Colonic mucosa (tissue), 4 donors: ENCODE results near the gene SURF6. TPM values are rescaled to one million over a fixed set of nuclear protein-coding genes. Genes with fewer than 3 reads are reported as not detected.

Experiments used
- DNase-seq: peaks from one replicate; pipeline ENCODE4 v3.0.0-alpha.2; 2020
- H3K27ac ChIP-seq: fragments of 200-600 bp; one replicate; pipeline ENCODE4 v1.8.0; 2021
- H3K27me3 ChIP-seq: fragments of 200-600 bp; one replicate; pipeline ENCODE4 v1.8.0; 2021
- H3K36me3 ChIP-seq: fragments of 200-600 bp; one replicate; pipeline ENCODE4 v1.8.0; 2021
- H3K4me1 ChIP-seq: fragments of 200-600 bp; one replicate; pipeline ENCODE4 v1.8.0; 2021; ENCODE audit warnings: mild to moderate bottlenecking
- H3K4me3 ChIP-seq: fragments of 200-600 bp; one replicate; pipeline ENCODE4 v1.8.0; 2021
- H3K9ac ChIP-seq, 2 donors: one replicate each; pipeline ENCODE4 v1.7.0; 2013; ENCODE audit warnings: control low read depth in 2 of 2, low read depth in 2 of 2, low read length in 2 of 2
- H3K9me3 ChIP-seq: fragments of 200-600 bp; one replicate; pipeline ENCODE4 v1.8.0; 2021
- intact Hi-C: fragments of 100-400 bp; cut with DNase I; formaldehyde crosslinking; loops from one replicate; pipeline ENCODE4 v1.14.1; 2022
- total RNA-seq, 2 donors: library from RNA; stranded (reverse); fragmentation: NEBNext Ultra II Directional in 1 of 2; extraction: Animal tissue kit (Norgen Biotek cat#: 25700) in 1 of 2; gene quantifications; one replicate each; pipeline ENCODE4 v1.2.1, GENCODE V29; 2021
- TF ChIP-seq, protein P1 (sequence below): fragments of 200-600 bp; IDR thresholded peaks from one replicate; pipeline ENCODE4 v1.8.0; 2022; ENCODE audit warnings: antibody characterized with exemption, mild to moderate bottlenecking
- donor health status: healthy.
- donor health status: DM: no; HTN: no; CAD: no.
- donor health status: DM: no; HTN: no; CAD: no.

The SURF6 gene
- total RNA-seq, 2 donors from 2014 or later: 16.0 to 41.2 TPM

DNA sequence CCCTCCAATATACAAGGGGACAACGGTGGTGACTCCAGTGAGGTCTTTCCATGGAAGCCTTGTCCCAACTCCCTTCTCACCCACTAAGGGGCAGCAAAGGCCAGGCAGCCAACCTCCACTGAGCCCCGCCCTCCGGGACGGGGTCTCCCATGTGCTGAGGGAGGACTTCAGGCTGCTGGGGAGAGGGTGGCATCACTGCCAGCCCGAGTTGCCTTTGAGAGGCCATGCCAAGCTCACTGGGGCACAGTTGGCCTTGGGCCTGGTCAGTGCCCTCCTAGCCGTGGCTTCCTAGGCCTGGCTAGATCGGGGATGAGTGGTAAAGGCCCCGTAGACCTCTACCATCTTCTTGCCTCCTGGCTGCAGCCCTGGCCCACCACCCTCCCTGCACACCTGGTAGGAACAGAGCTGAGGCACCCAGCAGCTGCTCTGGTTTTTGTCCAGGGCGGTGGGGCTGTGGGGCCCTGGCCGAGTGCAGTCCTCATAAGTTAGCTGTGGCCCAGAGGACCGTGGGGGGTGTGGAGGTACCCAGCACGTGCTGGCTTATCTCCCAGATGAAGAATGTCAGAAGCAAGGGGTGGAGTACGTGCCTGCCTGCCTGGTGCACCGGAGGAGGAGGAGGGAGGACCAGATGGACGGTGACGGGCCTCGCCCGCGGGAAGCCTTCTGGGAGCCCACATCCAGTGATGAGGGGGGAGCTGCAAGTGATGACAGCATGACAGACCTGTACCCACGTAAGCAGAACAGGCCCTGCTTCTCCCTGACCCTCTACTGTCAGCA lies 23.6 kb upstream of the SURF6 start:
- peaks cover 15% of the 10 kb centered on the region for H3K4me1 ChIP-seq
- peaks cover 14% of the 10 kb centered on the region for H3K36me3 ChIP-seq
- intact Hi-C loops: no loop called here
- H3K27me3 ChIP-seq: no peaks in the 10 kb centered on the region
- no peak overlapping the region for H3K27ac ChIP-seq
- H3K9me3 ChIP-seq: no peaks in the 10 kb centered on the region
- H3K9ac ChIP-seq: no peak overlapping the region
- DNase-seq: no peak
- TF ChIP-seq, protein P1, sequence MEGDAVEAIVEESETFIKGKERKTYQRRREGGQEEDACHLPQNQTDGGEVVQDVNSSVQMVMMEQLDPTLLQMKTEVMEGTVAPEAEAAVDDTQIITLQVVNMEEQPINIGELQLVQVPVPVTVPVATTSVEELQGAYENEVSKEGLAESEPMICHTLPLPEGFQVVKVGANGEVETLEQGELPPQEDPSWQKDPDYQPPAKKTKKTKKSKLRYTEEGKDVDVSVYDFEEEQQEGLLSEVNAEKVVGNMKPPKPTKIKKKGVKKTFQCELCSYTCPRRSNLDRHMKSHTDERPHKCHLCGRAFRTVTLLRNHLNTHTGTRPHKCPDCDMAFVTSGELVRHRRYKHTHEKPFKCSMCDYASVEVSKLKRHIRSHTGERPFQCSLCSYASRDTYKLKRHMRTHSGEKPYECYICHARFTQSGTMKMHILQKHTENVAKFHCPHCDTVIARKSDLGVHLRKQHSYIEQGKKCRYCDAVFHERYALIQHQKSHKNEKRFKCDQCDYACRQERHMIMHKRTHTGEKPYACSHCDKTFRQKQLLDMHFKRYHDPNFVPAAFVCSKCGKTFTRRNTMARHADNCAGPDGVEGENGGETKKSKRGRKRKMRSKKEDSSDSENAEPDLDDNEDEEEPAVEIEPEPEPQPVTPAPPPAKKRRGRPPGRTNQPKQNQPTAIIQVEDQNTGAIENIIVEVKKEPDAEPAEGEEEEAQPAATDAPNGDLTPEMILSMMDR: no peak
- no peak overlapping the region for H3K4me3 ChIP-seq

DNA sequence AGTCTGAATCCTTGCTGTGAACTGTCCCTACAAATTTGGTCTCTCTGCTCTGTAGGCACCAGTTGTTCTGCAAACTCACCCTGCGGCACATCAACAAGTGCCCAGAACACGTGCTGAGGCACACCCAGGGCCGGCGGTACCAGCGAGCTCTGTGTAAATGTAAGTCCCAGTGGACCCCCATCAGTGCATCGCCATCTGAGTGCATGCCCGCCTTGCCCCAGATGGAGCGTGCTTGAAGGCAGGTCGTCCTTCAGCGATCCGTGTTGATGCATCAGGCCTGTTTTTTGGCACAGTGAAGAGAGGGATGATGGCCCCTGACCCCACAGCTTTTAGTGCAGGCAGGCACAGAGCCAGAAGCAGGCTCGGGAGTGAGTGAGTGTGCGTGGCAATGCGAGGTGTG lies 21.7 kb upstream of the SURF6 start:
- H3K4me1 ChIP-seq: peaks cover 15% of the 10 kb centered on the region
- TF ChIP-seq, protein P1: no peak
- intact Hi-C loops: no loop called here
- no peak for DNase-seq
- H3K4me3 ChIP-seq: no peak overlapping the region
- peaks cover 7% of the 10 kb centered on the region for H3K36me3 ChIP-seq
- H3K9me3 ChIP-seq: no peaks in the 10 kb centered on the region
- H3K27me3 ChIP-seq: no peaks in the 10 kb centered on the region
- H3K27ac ChIP-seq: no peak overlapping the region
- peak overlapping the region in 1 of 2 donors; percentile 6 for H3K9ac ChIP-seq

DNA sequence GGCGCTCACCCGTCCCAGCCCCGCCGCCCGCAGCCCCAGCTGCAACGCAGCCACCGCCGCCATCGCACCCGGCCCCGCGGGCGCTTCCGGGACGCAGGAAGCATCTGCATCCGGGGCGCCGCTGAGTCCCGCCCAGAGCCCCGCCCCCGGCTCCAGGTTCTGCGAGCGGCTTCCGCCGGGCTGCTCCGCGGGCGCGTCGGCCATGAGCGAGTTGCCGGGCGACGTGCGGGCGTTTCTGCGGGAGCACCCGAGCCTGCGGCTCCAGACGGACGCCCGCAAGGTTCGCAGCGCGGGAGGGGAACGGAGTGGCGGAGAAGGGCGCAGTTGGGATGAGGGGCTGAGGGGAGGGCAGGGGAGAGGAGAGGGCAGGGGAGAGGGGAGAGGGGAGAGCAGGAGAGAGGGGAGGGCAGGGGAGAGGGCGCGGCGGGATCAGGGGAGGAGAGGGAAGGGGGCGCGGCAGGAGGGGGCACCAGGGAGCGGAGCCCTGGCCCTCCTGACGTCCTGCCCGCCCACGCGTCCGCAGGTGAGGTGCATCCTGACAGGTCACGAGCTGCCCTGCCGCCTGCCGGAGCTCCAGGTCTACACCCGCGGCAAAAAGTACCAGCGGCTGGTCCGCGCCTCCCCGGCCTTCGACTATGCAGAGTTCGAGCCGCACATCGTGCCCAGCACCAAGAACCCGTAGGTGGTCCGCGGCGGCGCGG lies 20.6 kb upstream of the SURF6 start, which contains the start of the genes SURF1 and SURF2:
Gene SURF1 (minus strand): TSS at position 97 of the 701 bp plus-strand sequence. CDS start 34 bp downstream, at position 63.
Gene SURF2 (plus strand): TSS at position 160 of the 701 bp plus-strand sequence. CDS start 43 bp downstream, at position 203.
- Histone ChIP-seq H3K4me3 (peak within 1 kb of the TSS; percentile 80), H3K9me3 (no peaks in the 10 kb centered on the region), H3K27ac (peak within 1 kb of the TSS; percentile 55), H3K27me3 (no peaks in the 10 kb centered on the region), H3K9ac (peak within 1 kb of the TSS; percentile 76 to 81), H3K4me1 (peaks cover 15% of the 10 kb centered on the region), H3K36me3 (peaks cover 5% of the 10 kb centered on the region)
- DNase-seq: peak; percentile 91
- TF ChIP-seq, protein P1: no peak
- intact Hi-C loops: no loop called here

DNA sequence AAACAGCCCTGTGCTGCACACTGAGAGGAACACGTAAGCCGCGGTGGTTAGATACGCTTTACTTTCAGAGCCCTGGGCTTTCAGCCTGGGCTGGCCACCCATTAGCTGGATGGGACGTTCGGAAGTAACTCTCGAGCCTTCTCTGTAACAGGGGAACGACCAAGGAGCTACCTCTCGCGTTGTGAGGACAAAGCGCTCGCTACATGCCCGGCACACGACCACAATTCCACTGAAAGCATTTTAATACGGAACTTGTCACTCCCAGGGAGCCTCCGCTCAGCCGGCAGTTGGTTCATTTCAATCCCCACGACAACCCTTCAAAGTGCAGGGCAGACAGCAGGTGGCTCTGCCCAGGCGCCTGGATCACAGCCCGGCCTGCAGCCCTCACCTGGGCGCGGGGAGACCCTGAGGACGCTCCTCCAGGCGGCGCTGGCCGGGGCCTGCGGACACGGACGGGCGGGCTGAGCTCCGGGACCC lies 19.9 kb upstream of the SURF6 start:
- H3K9me3 ChIP-seq: no peaks in the 10 kb centered on the region
- peak overlapping the region; percentile 75 to 81 for H3K9ac ChIP-seq
- H3K4me1 ChIP-seq: peaks cover 15% of the 10 kb centered on the region
- TF ChIP-seq, protein P1: no peak
- H3K4me3 ChIP-seq: peak overlapping the region; percentile 80
- intact Hi-C loops: no loop called here
- peaks cover 6% of the 10 kb centered on the region for H3K36me3 ChIP-seq
- H3K27me3 ChIP-seq: no peaks in the 10 kb centered on the region
- peak overlapping the region; percentile 55 for H3K27ac ChIP-seq
- no peak for DNase-seq

DNA sequence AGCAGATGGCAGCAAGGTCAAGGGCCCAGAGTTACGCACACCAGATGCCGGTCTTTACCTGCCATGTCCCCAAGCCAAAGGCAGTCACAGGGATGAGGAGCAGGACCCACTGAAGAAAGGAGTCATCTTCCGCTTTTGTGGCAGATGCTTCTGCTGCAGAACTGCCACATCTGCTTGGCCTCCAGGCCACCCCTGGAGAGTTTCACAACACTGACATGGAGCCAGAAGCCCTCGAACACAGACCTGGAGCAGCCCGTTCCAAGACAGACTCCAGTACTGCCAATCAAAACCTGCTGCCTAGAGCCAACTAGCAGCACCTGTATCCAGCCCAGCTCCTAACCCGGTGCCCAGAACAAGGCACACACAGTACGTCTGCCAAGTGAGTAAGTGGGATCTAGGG lies 18.8 kb upstream of the SURF6 start:
- H3K9me3 ChIP-seq: no peaks in the 10 kb centered on the region
- H3K27me3 ChIP-seq: no peaks in the 10 kb centered on the region
- TF ChIP-seq, protein P1: no peak
- no peak overlapping the region for H3K27ac ChIP-seq
- no peak overlapping the region for H3K4me3 ChIP-seq
- peaks cover 18% of the 10 kb centered on the region for H3K36me3 ChIP-seq
- DNase-seq: no peak
- H3K4me1 ChIP-seq: peaks cover 15% of the 10 kb centered on the region
- intact Hi-C loops: no loop called here
- peak overlapping the region in 1 of 2 donors; percentile 34 for H3K9ac ChIP-seq
